ENCODE data around the gene MIOS. TPM values are rescaled to one million over a fixed set of nuclear protein-coding genes. Genes with fewer than 3 reads are reported as not detected.

Gene MIOS
- total RNA-seq, 4 donors from 2014 or later = 24.7 to 44.5 (median 37.5) TPM

- TF ChIP-seq, protein P1, sequence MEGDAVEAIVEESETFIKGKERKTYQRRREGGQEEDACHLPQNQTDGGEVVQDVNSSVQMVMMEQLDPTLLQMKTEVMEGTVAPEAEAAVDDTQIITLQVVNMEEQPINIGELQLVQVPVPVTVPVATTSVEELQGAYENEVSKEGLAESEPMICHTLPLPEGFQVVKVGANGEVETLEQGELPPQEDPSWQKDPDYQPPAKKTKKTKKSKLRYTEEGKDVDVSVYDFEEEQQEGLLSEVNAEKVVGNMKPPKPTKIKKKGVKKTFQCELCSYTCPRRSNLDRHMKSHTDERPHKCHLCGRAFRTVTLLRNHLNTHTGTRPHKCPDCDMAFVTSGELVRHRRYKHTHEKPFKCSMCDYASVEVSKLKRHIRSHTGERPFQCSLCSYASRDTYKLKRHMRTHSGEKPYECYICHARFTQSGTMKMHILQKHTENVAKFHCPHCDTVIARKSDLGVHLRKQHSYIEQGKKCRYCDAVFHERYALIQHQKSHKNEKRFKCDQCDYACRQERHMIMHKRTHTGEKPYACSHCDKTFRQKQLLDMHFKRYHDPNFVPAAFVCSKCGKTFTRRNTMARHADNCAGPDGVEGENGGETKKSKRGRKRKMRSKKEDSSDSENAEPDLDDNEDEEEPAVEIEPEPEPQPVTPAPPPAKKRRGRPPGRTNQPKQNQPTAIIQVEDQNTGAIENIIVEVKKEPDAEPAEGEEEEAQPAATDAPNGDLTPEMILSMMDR (IDR thresholded peaks at IDR 0.05; ENCODE audit: low read depth) = no peak
Measured at GRCh38 chr7:7539152-7539551, 27.5 kb upstream of the MIOS start.

- TF ChIP-seq, protein P1 (IDR thresholded peaks at IDR 0.05; ENCODE audit: low read depth) = no peak
Measured at GRCh38 chr7:7539711-7540110, 27.0 kb upstream of the MIOS start.

DNA sequence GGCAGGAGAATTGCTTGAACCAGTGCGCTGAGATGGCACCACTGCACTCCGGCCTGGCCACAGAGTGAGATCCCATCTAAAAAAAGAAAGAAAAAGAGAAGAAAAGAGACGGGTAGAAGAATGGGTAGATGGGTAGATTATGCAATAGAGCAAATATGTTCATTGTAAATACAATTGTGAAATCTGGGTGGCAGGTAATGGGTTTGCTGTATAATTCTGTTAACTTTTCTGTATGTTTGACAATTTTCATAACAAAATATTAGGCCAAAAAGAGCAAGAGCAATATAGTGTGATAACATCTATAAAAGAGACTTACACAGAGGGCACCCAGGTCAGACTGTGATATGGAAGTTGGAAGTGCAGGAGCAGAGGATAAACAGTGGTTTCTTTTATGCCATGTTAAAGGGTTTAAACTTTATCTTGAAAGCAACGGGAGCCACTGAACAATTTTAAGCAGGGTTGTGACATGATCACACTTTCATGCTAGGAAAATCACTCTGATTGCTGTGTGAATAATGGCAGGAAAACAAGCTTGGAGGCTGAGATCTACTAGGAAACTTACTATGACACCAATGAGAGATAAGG, 24.3 kb upstream of the MIOS start:
- TF ChIP-seq, protein P1 (IDR thresholded peaks at IDR 0.05; ENCODE audit: low read depth) = no peak

GRCh38 chr7:7548407-7548806, 18.3 kb upstream of the MIOS start:
- TF ChIP-seq, protein P1 (IDR thresholded peaks at IDR 0.05; ENCODE audit: low read depth) = no peak

DNA sequence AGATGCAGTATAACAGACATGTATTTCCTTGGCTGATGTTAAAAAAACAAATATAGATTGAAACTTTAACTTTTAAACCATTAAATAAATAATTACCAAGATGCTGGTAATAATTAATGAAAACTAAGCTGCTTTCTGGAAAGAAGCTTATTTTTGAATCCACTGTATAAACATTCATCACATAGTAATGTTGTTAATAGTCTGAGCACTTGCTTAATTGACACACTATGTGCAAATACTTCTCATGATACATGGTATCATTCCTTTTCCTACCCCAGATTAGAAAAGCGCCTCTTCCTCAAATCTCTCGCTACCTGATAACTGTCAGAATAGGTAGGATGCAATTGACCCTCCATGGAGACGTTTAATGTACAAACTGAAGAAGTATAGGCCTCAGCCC, 16.0 kb upstream of the MIOS start:
- TF ChIP-seq, protein P1 (IDR thresholded peaks at IDR 0.05; ENCODE audit: low read depth) = no peak

GRCh38 chr7:7552199-7552598, 14.5 kb upstream of the MIOS start:
- TF ChIP-seq, protein P1 (IDR thresholded peaks at IDR 0.05; ENCODE audit: low read depth) = no peak

GRCh38 chr7:7553386-7553785, 13.3 kb upstream of the MIOS start:
- TF ChIP-seq, protein P1 (IDR thresholded peaks at IDR 0.05; ENCODE audit: low read depth) = no peak

Data from subcutaneous adipose tissue (tissue), 4 donors.